Measurements from ENCODE around the gene PSME2. TPM values are rescaled to one million over a fixed set of nuclear protein-coding genes. Genes with fewer than 3 reads are reported as not detected.

PSME2 gene
- total RNA-seq, 1 donor from 2014 or later = 138 TPM

GRCh38 chr14:24190416-24190815, 44.0 kb upstream of the PSME2 start:
- intact Hi-C loops (cut with DNase I) = no loop called here
- TF ChIP-seq CTCF (IDR thresholded peaks at IDR 0.05) = no peak

GRCh38 chr14:24189460-24189859, 43.0 kb upstream of the PSME2 start:
- Histone ChIP-seq H3K9me3 (no peaks in the 10 kb centered on the region), H3K27me3 (no peaks in the 10 kb centered on the region), H3K4me1 (peaks cover 23% of the 10 kb centered on the region), H3K36me3 (peaks cover 44% of the 10 kb centered on the region), H3K27ac (no peak overlapping the region), H3K4me3 (no peak overlapping the region)
- TF ChIP-seq CTCF (IDR thresholded peaks at IDR 0.05) = no peak
- intact Hi-C loops (cut with DNase I) = no loop called here
- DNase-seq = no peak
- ATAC-seq = no peak

More at GRCh38 chr14:24190416-24190815, 44.0 kb upstream of the PSME2 start:
- no peak overlapping the region for H3K27ac ChIP-seq
- H3K27me3 ChIP-seq = no peaks in the 10 kb centered on the region
- H3K4me3 ChIP-seq = no peak overlapping the region
- DNase-seq (no peak), ATAC-seq (no peak)
- H3K9me3 ChIP-seq = no peaks in the 10 kb centered on the region
- peaks cover 28% of the 10 kb centered on the region for H3K4me1 ChIP-seq
- peaks cover 34% of the 10 kb centered on the region for H3K36me3 ChIP-seq

GRCh38 chr14:24189059-24189375, 42.6 kb upstream of the PSME2 start:
- Histone ChIP-seq H3K36me3 (peaks cover 48% of the 10 kb centered on the region), H3K27ac (peak overlapping the region; percentile 62), H3K9me3 (no peaks in the 10 kb centered on the region), H3K27me3 (no peaks in the 10 kb centered on the region), H3K4me1 (peaks cover 19% of the 10 kb centered on the region), H3K4me3 (peak overlapping the region; percentile 81)
- no peak for TF ChIP-seq CTCF (IDR thresholded peaks at IDR 0.05)
- ATAC-seq (no peak), DNase-seq (no peak)
- intact Hi-C loops (cut with DNase I) = no loop called here

- peak within 1 kb of the TSS; percentile 81 for H3K4me3 ChIP-seq
- intact Hi-C loops (cut with DNase I) = no loop called here
- DNase-seq (peak; percentile 96), ATAC-seq (peak; percentile 96)
- H3K27ac ChIP-seq = peak within 1 kb of the TSS; percentile 81
- no peaks in the 10 kb centered on the region for H3K9me3 ChIP-seq
- peaks cover 54% of the 10 kb centered on the region for H3K36me3 ChIP-seq
- no peak for TF ChIP-seq CTCF (IDR thresholded peaks at IDR 0.05)
- peaks cover 17% of the 10 kb centered on the region for H3K4me1 ChIP-seq
- no peaks in the 10 kb centered on the region for H3K27me3 ChIP-seq
These were observed 42.0 kb upstream of the PSME2 start, which contains the start of gene IPO4 for GRCh38 chr14:24188251-24189058. TSS of gene IPO4 (minus strand) at chr14:24188816. CDS start at chr14:24188787, 29 bp downstream.

- peak overlapping the region; percentile 81 for H3K4me3 ChIP-seq
- no peak overlapping the region for H3K27ac ChIP-seq
- H3K36me3 ChIP-seq = peaks cover 57% of the 10 kb centered on the region
- ATAC-seq = no peak
- no peaks in the 10 kb centered on the region for H3K9me3 ChIP-seq
- peaks cover 17% of the 10 kb centered on the region for H3K4me1 ChIP-seq
- peak; percentile 40 for DNase-seq
- TF ChIP-seq CTCF (IDR thresholded peaks at IDR 0.05) = no peak
- no peaks in the 10 kb centered on the region for H3K27me3 ChIP-seq
- intact Hi-C loops (cut with DNase I) = no loop called here
These were observed 41.1 kb upstream of the PSME2 start for GRCh38 chr14:24187539-24187915.
